Myocyte (in vitro differentiated cells): ENCODE data around the gene DUSP21. TPM values are rescaled to one million over a fixed set of nuclear protein-coding genes. Genes with fewer than 3 reads are reported as not detected.
"Not testable (repeated sequence)": the region's sequence is repeated elsewhere in the genome, so short reads cannot be mapped to it uniquely, and the experiment has no call there.

ENCODE experiments used
- DNase-seq: peaks from one replicate; pipeline ENCODE4 v3.0.0-alpha.2; 2012; ENCODE audit warnings: low read depth
- total RNA-seq: library from RNA; depleted of rRNA; stranded (reverse); fragments of >200 nt; gene quantifications from 2 replicates; pipeline ENCODE4 v1.2.3, GENCODE V29; 2014

DUSP21 gene
- total RNA-seq, 1 donor from 2014 or later: not detected

DNA sequence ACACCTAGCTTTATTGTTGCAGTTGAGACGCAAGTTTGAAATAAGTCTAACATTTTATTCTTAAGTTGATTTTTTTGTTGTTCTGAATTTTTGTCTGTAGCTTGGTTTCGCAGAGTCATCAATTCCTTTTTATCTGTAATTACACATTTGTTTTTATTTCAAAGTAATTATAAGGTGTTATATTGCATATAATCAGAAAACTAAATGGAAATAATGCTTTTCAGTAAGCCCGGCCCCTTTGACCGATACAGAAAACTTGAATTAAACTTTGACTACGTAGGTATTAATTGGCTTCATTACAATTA is 31.3 kb downstream of the DUSP21 start:
- DNase-seq: no peak

GRCh38 chrX:44876086-44876485 is 32.3 kb downstream of the DUSP21 start:
- DNase-seq: no peak

- DNase-seq: no peak
Observed at GRCh38 chrX:44876767-44877166, 32.9 kb downstream of the DUSP21 start.

GRCh38 chrX:44878780-44879179 is 35.0 kb downstream of the DUSP21 start:
- no peak for DNase-seq

GRCh38 chrX:44881549-44881948 is 37.7 kb downstream of the DUSP21 start:
- no peak for DNase-seq

GRCh38 chrX:44882635-44883034 is 38.8 kb downstream of the DUSP21 start:
- peak; percentile 9 for DNase-seq

GRCh38 chrX:44884944-44885343 is 41.1 kb downstream of the DUSP21 start:
- no peak for DNase-seq

DNA sequence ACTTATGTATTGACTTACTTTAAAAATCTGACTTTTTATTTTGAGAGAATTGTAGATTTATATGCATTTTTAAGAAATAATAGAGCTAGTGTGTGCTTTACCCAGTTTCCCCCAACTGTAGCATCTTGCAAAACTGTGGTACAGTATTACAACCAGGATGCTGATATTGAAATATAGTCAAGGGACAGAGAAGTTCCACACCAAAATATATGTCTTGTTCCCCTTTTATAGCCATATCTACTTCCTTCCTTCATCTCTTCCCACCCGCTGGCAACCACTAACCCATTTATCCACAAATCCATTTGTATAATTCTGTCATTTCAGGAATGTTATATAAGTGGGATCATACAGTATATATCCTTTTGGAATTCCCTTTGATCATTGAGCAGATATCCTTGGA is 46.0 kb downstream of the DUSP21 start:
- no peak for DNase-seq

GRCh38 chrX:44890247-44890646 is 46.4 kb downstream of the DUSP21 start:
- DNase-seq: no peak

DNA sequence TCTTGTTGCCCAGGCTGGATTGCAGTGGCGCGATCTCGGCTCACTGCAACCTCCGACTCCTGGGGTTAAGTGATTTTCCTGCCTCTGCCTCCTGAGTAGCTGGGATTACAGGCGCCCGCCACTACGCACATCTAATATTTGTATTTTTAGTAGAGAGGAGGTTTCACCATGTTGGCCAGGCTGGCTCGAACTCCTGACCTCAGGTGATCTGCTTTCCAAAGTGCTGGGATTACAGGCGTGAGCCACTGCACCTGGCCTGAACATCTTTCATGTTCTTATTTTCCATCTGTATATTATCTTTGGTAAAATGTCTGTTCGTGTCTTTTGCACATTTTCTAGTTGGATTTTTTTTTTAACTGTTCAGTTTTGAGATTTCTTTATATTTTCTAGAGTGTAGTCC is 46.9 kb downstream of the DUSP21 start:
- not testable (repeated sequence) for DNase-seq

GRCh38 chrX:44891642-44892041 is 47.8 kb downstream of the DUSP21 start:
- DNase-seq: no peak

Other genes with a start within 250 kb of the DUSP21 start
- gene KDM6A, start 29.2 kb downstream of the DUSP21 start, total RNA-seq: 10.2 and 10.7 TPM in 2 replicates